NCI-H187 (cell line): Measurements from ENCODE around the gene MPP1.

ENCODE experiments used
- DNase-seq, 2 experiments: peaks; one replicate each; lab custom pipeline; 2025; lab: John Stamatoyannopoulos, UW

MPP1 gene

DNA sequence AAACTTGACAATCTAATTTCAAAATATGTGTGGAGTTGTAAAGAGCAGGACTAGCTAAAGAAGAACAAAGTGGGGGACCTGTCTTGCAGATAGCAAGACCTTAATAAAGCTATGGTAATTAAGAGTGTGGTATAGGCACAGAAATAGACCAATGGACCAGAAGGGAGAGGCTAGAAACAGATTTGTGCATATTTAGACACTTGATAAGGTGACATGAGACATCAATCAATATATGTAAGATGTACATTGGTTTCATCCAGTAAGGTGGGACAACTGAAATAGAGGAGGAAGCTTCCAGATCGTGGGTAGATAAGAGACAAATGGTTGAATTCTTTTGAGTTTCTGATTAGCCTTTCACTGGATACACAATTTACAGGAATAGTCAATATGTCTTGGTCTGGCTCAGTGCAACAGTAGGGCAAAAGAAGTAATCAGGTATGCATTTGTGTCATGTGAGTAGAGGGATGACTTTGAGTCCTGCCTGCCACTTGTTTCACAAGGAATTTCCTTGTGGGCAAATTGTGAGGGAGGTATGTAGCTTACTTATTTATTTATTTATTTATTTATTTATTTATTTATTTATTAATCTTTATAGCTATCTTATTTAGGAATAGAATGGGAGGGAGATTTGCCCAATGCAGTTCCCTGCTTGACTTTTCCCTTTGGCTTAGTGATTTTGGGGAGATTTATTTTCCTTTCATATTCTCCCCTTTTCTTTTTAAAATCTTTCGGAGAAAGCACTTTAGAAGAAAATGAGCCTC lies 7.2 kb upstream of the MPP1 start:
- DNase-seq = no peak

DNA sequence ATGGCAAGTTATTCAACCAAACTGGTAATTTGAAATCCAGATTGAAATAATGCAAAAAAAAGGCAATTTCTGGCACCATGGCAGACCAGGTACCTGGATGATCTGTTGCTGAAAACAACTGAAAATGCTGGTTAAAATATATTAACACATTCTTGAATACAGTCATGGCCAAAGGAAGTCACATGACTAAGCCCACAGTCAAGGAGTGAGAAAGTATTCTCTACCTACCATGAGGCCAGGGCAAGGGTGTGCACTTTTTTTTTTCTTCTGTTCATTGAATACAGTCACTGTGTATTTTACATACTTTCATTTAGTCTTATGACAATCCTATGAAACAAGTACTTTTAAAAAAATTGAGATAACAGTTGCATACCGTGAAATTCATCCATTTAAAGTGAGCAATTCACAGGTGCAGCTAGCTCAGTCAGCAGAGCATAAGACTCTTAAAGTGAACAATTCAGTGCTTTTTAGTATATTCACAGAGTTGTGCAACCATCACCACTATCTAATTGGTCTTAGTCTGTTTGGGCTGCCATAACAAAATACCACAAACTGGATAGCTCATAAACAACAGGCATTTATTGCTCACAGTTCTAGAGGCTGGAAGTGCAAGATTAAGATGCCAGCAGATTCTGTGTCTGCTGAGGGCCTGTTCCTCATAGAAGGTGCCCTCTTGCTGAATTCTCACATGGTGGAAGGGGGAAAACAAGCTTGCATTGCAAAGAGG lies 4.8 kb upstream of the MPP1 start:
- DNase-seq = no peak

DNA sequence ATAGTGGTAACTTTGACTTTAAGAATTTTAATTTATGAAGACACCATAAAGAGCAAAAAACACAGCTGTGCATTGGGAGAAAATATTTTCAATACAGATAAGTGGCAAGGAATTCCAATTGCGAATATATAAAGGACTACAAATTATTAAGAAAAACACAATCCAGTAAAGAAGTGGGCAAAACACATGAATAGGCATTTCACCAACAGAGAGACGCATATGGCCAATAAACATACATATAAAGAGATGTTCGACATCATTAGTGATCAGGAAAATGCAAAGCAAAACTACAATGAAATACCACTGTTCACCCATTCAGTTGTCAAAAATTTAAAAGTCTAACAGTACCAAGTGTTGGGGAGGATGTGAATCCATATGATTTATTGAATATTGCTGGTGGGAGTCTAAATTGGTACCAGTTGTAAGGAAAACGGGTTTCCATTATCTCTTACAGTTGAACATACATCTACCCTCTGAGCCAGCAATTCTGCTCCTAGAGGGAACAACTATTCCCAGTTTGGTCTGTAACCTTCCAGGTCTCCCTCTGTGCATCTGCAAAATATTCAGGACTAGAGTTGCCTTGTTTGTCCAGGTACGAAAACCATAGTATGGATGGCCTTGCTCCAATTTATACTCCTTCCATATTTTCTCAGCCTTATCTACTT lies 1.7 kb upstream of the MPP1 start:
- DNase-seq = no peak

DNA sequence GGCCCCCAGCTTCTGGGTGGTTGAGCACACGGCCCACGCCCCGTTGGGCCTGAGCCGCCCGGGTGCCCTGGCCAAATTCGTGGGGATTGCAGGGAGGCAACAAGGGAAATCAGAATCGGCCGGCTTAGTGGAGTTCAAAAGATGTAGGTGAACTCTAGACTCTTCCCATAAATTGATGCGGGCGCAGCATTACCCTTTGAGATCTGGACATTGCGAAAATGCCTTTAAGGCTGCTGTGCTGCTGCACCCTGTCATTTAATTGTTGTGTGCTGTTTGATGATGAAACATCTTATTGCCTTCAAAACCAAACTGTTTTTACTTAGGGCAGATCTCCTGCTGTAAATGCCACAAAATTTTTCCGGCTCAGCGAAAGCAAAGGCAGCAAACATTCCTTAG lies 409 bp upstream of the MPP1 start:
- no peak for DNase-seq

DNA sequence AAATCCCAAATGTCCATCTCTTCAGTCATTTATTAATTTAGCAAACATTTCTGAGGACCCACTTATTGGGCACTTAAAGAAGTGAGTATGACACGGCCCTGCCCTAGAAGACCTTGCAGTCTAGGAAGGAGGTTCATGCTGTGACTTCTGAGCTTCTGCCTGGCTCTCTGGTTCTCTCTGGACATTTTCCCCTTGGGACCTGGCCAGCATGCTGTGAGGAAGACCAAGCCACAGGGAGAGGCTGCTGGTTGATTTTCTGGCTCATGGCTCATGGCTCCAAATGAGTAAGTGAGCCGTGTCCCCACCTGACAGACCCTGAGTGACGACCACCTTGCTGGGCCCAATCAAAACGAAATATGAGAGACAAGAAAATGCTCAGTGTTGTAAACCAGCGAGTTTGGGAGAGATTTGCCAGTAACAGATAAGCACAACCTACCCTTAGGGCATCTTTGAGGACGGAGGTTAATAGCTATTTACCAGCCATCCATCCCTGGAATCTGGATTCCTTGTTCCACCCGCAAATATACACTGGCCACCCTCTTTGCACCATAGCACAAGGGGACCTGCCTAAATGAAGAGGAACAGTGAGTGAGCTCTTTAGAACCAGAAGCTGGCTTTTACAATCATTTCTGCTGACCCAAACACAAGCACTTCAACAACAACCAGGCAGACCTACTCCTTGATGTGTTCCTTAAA lies 876 bp downstream of the MPP1 start:
- no peak for DNase-seq

DNA sequence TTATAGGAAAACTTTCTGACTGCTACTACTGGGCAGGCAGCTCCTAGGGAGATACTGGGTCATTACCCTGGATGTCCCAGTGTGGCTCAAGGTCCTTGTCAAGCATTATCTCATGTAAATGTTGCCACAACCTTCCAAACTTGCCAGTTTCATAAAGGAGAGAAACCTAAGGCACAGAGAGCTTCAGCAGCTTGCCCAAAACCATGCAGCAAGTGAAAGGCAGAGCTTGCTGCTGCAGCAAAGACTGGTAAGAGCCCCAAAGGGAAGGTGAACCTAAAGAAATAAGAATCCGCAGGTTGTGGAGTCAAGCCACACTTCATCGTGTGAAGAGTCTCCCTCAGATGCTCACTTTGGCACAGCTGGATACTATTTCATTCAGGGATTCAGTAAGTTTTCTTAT lies 2.3 kb downstream of the MPP1 start:
- DNase-seq = no peak

DNA sequence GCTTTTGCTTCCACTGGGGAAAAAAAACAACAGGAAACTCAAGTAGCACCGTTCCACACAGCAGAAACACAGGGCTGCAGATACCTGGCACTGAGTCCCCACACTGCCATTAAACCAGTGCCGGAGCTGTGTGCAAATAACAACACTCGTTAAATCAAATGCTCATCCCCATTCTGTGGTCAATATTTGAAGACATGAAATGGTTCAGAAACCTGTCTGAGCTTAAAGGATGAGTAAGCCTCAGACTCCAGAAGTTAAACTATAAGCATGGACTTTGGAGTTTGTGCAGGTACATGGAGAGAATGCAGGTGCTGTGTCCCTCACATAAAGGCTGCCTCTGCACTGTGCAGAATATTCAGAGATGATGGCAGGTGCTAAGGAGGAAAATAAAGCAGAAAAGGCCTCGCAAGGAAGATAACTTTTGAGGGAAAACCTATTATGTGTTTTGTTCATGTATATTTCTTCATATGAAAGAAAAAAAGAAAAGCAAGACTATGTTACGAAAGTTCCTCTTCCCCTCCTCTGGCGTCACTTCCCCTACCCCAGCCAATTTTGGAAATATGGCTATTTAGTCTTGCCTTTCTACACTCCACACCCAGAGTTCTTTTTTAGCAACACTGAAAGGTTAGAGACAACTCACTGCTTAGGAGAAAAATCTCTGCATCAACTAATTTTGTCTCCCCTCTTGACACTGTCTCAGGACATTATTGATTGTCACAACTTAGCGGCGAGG lies 4.6 kb downstream of the MPP1 start:
- no peak for DNase-seq

DNA sequence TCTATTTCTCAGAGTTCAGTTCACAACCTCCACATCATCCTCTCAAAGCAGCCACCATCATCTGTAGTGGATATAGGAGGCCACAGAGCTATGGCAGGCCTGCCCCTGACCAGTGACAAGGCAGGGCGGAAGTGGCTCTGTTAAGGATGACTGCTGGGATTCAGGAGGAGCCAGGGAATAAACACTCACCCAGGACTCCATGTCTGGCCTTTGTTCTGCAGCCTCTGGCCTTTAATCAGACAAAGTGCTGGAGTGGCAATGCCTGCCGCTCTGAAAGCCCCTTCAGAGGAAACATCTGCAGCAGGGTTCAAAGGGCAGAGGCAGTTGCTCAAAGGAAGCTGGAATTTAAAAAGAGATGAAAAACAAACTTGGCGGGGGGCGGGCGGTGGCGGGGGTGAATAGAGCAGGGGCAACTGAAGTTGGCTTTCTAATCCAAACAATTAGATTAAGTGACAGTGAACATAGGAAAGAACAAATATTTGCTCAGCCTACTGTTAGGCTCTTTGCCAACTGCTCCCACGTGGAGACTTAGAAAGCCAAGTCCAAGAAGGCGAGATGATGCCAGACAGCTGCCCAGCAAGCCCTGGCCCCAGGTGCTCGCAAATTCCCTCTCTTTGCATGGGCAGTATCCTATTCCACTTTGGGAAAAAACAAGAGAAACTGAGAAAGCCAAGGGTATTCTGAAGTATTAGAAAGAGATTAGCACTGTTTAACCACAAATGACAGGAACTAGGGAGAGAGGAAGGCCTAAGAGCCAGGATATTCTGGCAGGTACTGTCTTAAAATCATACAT lies 5.5 kb downstream of the MPP1 start:
- DNase-seq = peak; percentile 80 to 91

DNA sequence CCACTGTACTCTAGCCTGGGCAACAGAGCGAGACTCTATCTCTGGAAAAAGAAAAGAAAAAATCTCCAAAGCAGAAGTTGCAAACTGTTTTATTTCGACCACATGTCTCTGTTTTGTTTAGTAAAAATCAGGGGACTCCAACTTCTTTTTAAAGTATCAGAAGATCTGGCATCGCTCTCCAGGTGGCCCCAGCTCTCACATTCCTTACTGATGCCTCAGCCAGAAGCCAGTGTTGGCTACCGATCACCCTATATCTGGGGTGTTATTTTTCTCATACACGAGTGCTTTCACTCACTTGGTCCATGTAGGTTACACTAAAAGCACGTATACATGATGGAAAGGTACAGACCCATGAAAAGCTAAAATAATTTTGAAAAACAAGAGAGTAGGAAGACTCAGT lies 8.3 kb downstream of the MPP1 start:
- DNase-seq = no peak

DNA sequence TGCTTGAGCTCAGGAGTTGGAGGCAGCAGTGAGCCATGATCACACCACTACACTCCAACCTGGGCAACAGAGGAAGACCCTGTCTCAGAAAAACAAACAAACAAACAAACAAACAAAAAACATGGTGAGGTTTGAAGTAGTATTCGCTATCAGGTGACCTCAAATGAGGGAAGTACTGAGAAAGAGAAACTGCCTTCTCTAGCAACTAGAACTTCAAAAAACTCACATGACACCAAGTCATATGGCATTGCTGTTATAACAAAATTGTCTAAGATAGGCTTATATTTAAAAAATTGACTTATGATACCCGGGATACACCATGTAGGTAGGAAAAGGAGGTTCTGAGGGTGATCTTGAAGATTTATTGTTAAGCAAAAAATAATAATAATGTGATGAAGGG lies 10.3 kb downstream of the MPP1 start:
- no peak for DNase-seq

DNA sequence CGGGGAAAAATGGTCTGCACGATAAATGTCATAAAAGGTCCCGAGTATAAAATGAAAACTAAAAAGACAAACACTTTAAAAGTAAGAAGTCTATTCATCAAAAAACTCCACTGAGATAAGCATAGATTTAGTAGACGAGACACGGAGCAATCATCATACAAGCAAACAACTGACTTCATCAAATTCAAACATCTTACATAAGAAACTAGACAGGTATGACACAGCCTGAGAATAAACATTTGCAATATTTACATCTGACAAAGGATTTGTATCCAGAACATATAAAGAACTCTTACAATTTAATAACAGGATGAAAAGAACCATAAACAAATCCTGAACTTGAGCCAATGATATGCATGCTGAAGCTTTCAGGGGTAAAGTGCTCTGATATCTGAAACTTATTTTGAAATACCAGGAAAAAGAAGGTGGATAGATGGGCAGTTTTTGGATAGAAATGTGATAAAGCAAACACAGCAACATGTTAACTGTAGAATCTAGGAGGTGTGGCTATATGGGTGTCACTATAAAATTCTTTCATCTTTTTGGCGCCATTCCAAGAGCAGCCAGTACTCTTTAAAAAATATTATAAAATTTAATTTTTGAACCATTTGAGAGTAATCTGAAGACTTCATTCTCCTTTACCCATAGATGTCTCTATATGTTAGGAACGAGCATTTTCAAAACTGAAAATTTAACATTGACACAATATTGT lies 12.0 kb downstream of the MPP1 start:
- no peak for DNase-seq

DNA sequence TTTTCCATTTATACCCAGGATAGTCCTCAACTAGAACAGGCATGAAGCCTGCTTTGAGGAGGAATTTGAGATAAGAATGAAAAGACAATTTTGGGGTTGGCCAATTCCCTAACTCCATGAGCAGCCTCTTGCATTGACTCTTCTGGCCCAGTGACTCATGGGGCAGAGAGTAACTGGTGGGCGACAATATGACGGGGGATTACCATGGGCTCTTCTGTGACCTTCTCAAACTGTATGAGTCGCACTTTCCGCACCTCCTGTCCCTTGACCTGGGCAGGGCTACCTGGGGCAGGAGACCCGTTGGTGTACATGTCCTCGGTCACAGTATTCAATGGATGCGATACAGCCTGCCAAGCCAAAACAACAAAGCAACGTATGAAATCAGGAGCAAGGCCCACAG lies 13.3 kb downstream of the MPP1 start:
- no peak for DNase-seq

DNA sequence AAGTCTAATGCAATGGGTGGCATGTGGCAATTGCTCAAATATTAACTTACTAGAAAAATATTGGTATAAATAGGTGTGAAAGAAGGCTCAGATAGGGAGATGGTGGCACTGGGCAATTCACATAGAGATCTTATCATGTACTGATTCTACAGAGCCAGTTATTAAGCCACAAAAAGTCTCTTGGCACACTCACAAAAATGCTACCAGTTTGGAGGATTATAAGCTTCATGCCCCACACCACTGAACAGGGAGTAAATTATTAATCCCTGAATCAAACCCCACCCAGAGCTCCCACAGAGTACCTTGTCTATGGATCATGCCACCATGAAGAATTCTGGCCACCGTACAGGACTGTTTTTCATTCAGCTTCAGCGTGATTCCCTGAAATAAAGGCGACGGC lies 13.8 kb downstream of the MPP1 start:
- no peak for DNase-seq

DNA sequence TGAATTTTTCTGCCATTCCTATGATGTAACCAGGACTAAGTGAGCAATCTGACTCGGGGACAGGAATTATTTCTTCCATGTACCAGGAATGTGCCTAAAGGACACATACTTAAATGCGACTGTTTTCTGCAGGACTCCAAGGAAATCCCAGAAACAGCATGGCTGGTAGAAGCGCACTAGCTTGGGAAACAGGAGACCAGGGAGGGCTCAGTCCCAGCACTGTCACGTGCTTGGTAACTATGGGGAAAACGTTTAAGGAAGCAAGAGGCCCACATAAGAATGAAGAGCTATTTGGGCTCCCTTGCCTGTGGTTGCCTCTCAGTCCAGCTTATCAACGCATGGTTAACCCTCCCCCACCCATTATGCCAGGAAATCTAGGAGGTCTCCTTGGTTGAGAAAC lies 19.6 kb downstream of the MPP1 start:
- DNase-seq = no peak

DNA sequence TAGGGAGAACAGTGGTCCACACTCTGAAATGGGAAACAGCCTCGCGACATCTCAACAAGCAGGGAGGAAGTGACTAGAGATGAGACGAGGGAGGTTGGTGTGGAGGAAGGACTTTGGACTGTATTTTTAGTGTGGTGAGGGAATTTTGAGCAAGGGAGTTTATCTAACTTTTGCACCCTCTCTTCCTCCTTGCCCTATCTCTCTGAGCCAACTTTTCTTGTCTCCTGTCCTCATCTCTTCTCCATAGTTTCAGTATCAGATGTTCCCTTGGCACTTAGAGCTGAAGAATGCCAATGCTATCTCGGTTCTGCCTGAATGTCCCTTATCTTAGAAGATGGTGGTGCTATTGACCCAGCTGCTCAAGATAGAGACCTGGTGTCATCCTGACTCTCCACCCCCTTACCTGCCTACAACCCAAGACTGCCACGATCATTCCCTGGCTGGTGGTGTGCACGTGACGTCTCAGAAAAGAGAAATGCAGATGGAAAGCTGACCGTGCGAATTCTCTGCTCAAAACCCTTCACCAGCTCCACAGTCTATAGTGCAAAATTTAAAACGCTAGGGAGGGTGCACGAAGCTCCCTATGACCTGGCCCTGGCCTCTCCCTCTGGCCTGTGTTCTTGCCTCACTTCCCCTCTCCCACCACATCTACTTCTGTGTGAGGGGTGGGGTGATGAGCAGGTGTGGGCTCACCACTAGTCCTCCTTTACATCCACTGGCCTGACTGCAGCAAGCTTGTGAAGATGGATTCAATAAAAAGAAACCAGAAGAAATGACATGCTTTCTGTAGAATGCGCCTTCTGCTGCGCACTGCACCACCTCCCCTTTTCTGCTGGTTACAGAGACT lies 20.9 kb downstream of the MPP1 start:
- DNase-seq = no peak

DNA sequence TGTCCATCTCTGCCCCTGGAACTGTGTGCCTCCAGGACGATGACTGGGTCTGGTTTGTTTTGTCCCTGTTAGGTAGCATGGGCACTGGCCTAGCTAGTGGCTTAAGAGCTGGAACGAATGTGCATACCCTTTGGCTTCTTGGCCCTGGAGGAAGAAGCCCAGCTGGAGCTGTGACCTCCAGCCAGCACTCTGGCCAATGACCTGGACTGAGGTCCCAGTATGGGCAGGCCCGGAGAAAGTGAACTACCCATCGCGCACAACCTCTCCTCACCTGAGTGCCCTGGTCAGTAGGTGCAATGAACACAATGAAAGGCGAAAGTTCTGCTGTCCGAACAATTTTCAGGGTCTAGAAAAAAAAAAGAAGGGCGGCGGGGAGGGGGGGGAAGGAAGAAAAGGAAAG lies 24.3 kb downstream of the MPP1 start:
- DNase-seq = no peak

DNA sequence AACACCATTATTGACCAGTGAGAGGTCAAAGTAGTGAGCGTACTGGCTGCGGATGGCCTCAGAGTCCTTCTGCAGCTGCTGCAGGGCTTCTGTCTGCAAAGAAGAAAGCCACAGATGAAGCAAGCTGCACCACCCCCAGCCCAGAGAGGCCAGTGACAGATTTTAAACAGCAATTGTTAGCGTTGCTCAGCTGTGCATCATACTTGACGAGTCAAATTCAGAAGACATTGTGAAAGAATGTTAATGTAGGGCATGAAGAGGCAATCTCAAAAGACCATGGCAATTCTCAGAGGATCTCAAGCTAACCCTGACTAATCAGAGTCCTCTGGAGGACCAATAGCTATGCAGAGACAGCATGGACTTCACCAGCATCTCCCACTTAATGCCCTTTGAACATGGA lies 26.0 kb downstream of the MPP1 start:
- no peak for DNase-seq

DNA sequence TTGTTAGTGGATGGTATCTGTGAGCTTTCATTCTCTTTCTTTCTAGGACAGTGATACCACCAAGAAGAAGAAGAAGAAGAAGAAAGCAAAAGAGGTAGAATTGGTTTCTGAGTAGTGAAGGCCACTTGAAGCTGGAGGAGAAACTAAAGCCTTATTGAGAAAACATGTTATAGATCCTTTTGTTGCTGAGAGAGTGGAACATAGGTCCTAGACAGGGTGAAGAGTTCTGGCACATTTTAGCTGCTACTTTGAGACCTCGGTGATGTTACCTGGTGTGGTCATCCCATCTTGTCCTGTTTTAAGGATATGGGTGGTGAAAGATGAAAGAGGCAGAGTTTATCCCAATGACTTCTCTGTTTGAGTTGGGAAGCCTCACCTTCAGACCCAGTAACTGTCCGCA lies 28.5 kb downstream of the MPP1 start:
- no peak for DNase-seq
